ENCODE measurements around the gene DIO2. TPM values are rescaled to one million over a fixed set of nuclear protein-coding genes. Genes with fewer than 3 reads are reported as not detected.

Gene DIO2
- polyA plus RNA-seq, 1 of the 3 experiments (the other 2 are of a cell fraction): 1.1 TPM

DNA sequence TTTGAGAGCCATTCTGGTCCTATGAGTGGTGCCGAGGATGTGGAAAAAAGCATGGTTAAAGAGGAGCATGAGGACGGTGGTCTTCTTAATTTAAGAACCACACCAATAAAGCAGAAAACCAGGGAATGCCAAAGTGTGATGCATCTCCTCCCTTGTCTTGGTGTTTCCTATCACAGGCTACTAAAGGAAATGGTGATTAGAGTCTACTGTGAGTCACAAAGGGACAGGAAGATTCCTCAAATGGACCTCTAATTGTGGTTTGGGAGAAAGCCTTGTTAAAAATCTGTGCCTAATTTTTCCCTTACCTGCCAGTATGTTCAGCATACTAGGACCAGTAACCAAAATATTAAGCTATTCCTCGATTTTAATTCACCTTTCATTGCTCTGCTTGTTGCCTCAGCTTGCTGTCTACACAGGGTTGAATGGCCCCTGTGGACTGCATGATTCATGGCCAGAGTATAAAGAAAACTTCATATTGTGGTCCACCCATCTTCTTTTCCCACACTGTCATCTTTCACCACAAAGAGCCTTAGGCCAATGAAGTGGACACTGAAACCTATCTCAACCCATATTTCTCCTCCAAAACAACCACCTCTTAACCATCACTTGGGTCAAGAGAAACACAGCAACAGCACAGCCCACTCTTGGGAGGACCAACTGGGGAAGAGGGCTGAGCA is 38.8 kb downstream of the DIO2 start:
- no peaks in the 10 kb centered on the region for H3K79me2 ChIP-seq (ENCODE audit: insufficient read depth)
- no peaks in the 10 kb centered on the region for H3F3A ChIP-seq (replicated peaks; ENCODE audit: insufficient read depth)
- no peaks in the 10 kb centered on the region for H3K36me3 ChIP-seq (replicated peaks in 1 of 2; ENCODE audit: control insufficient read depth in 1 of 2, insufficient read depth in 2 of 2, low read length in 1 of 2)
- POLR2A ChIA-PET: no interaction called here
- H3K9me2 ChIP-seq: no peaks in the 10 kb centered on the region
- H3K4me1 ChIP-seq (ENCODE audit: control insufficient read depth in 1 of 2, insufficient read depth in 2 of 2, low read depth in 1 of 2, low read length in 1 of 2): no peaks in the 10 kb centered on the region
- no peak overlapping the region; a peak in 1 of 4 replicates for H3K27ac ChIP-seq (ENCODE audit: low read depth in 2 of 2, low read length in 1 of 2)
- CTCF ChIA-PET: no interaction called here
- no peak overlapping the region for H3K4me3 ChIP-seq (ENCODE audit: low read depth in 2 of 2, low read length in 1 of 2)
- 21% methylated on average over 3 of the region's 3 CpGs for WGBS (ENCODE audit: low lambda C conversion rate)
- TF ChIP-seq MXI1 (IDR thresholded peaks at IDR 0.05; ENCODE audit: low read depth, low read length) (no peak), FOXM1 (IDR thresholded peaks at IDR 0.05; ENCODE audit: low read depth) (no peak), YY1 (IDR thresholded peaks at IDR 0.05; ENCODE audit: low read depth) (no peak), MEF2A (IDR thresholded peaks at IDR 0.05; ENCODE audit: borderline replicate concordance, low read depth) (no peak), RXRA (IDR thresholded peaks at IDR 0.05; ENCODE audit: borderline replicate concordance, low read depth) (no peak), NRF1 (IDR thresholded peaks at IDR 0.05; ENCODE audit: low read depth, low read length) (no peak)
- TF ChIP-seq, protein P1, sequence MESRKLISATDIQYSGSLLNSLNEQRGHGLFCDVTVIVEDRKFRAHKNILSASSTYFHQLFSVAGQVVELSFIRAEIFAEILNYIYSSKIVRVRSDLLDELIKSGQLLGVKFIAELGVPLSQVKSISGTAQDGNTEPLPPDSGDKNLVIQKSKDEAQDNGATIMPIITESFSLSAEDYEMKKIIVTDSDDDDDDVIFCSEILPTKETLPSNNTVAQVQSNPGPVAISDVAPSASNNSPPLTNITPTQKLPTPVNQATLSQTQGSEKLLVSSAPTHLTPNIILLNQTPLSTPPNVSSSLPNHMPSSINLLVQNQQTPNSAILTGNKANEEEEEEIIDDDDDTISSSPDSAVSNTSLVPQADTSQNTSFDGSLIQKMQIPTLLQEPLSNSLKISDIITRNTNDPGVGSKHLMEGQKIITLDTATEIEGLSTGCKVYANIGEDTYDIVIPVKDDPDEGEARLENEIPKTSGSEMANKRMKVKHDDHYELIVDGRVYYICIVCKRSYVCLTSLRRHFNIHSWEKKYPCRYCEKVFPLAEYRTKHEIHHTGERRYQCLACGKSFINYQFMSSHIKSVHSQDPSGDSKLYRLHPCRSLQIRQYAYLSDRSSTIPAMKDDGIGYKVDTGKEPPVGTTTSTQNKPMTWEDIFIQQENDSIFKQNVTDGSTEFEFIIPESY (IDR thresholded peaks at IDR 0.05; ENCODE audit: borderline replicate concordance, low read depth): no peak
- TF ChIP-seq, protein P2, sequence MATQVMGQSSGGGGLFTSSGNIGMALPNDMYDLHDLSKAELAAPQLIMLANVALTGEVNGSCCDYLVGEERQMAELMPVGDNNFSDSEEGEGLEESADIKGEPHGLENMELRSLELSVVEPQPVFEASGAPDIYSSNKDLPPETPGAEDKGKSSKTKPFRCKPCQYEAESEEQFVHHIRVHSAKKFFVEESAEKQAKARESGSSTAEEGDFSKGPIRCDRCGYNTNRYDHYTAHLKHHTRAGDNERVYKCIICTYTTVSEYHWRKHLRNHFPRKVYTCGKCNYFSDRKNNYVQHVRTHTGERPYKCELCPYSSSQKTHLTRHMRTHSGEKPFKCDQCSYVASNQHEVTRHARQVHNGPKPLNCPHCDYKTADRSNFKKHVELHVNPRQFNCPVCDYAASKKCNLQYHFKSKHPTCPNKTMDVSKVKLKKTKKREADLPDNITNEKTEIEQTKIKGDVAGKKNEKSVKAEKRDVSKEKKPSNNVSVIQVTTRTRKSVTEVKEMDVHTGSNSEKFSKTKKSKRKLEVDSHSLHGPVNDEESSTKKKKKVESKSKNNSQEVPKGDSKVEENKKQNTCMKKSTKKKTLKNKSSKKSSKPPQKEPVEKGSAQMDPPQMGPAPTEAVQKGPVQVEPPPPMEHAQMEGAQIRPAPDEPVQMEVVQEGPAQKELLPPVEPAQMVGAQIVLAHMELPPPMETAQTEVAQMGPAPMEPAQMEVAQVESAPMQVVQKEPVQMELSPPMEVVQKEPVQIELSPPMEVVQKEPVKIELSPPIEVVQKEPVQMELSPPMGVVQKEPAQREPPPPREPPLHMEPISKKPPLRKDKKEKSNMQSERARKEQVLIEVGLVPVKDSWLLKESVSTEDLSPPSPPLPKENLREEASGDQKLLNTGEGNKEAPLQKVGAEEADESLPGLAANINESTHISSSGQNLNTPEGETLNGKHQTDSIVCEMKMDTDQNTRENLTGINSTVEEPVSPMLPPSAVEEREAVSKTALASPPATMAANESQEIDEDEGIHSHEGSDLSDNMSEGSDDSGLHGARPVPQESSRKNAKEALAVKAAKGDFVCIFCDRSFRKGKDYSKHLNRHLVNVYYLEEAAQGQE (IDR thresholded peaks at IDR 0.05; ENCODE audit: low read depth, low read length): no peak
- no peak overlapping the region for H3K9ac ChIP-seq
- H3K27me3 ChIP-seq (ENCODE audit: insufficient read depth): no peaks in the 10 kb centered on the region
- H2AFZ ChIP-seq (ENCODE audit: low read depth): no peak overlapping the region
- no peak for DNase-seq
- no peaks in the 10 kb centered on the region for H4K20me1 ChIP-seq (ENCODE audit: insufficient read depth)
- no peaks in the 10 kb centered on the region for H3K9me3 ChIP-seq
- no peak overlapping the region for H3K4me2 ChIP-seq

DNA sequence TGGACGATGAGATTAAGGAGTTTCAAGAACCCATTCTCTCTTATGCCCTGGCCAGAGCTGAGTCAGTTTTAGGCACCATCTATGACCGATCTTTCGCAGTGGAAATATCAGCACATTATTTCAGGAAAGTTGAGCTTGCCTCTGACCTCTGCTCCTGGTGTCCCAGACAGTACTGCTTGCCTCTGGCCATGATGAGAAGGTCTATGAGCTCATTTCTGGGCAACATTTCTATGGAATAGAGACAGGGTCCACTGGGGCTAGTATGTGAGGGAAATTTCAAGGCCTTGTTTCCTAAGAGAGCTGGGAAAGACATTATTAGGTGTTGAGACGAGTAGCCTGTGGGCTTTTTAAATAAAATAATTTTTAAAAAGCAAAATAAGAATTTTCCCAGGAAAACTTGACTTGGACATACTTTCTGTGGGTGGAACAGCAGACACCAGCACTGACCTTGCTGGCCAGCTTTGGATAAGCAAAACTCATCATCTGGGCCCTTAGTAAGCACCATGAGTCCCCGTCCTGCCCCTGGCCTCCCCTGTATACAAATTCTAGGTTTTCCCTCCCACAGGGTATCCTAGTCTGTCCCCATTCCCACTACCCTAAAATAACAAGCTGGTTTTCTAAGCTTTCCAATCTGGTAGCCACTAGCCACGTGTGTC is 43.4 kb downstream of the DIO2 start:
- 21% methylated on average over 5 of the region's 6 CpGs for WGBS (ENCODE audit: low lambda C conversion rate)
- Histone ChIP-seq H3K36me3 (replicated peaks in 1 of 2; ENCODE audit: control insufficient read depth in 1 of 2, insufficient read depth in 2 of 2, low read length in 1 of 2) (no peaks in the 10 kb centered on the region), H3F3A (replicated peaks; ENCODE audit: insufficient read depth) (peaks cover 9% of the 10 kb centered on the region), H3K27ac (ENCODE audit: low read depth in 2 of 2, low read length in 1 of 2) (no peak overlapping the region), H3K9ac (no peak overlapping the region), H3K4me2 (no peak overlapping the region), H2AFZ (ENCODE audit: low read depth) (no peak overlapping the region), H3K4me3 (ENCODE audit: low read depth in 2 of 2, low read length in 1 of 2) (no peak overlapping the region), H3K9me2 (no peaks in the 10 kb centered on the region), H3K9me3 (no peaks in the 10 kb centered on the region), H3K27me3 (ENCODE audit: insufficient read depth) (no peaks in the 10 kb centered on the region), H3K4me1 (ENCODE audit: control insufficient read depth in 1 of 2, insufficient read depth in 2 of 2, low read depth in 1 of 2, low read length in 1 of 2) (no peaks in the 10 kb centered on the region), H3K79me2 (ENCODE audit: insufficient read depth) (no peaks in the 10 kb centered on the region), H4K20me1 (ENCODE audit: insufficient read depth) (no peaks in the 10 kb centered on the region)
- ChIA-PET POLR2A (no interaction called here), CTCF (interaction anchor here (1.0 kb wide), 1 partner anchor 1026 kb away, joined by 3 read pairs; no protein-coding TSS in a partner anchor)
- no peak for TF ChIP-seq ELF1 (IDR thresholded peaks at IDR 0.05)
- no peak for TF ChIP-seq GATA2 (CRISPR knock-in tag; IDR thresholded peaks at IDR 0.05)
- TF ChIP-seq FOXJ3 (CRISPR knock-in tag; IDR thresholded peaks at IDR 0.05): no peak
- TF ChIP-seq SMC3 (IDR thresholded peaks at IDR 0.05; ENCODE audit: low read depth, low read length): no peak
- TF ChIP-seq PBX3 (IDR thresholded peaks at IDR 0.05): no peak
- no peak for TF ChIP-seq TEAD4 (IDR thresholded peaks at IDR 0.05; ENCODE audit: borderline replicate concordance, insufficient read depth)
- TF ChIP-seq, protein P3, sequence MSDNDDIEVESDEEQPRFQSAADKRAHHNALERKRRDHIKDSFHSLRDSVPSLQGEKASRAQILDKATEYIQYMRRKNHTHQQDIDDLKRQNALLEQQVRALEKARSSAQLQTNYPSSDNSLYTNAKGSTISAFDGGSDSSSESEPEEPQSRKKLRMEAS (IDR thresholded peaks at IDR 0.05; ENCODE audit: low read depth): no peak
- TF ChIP-seq, protein P4, sequence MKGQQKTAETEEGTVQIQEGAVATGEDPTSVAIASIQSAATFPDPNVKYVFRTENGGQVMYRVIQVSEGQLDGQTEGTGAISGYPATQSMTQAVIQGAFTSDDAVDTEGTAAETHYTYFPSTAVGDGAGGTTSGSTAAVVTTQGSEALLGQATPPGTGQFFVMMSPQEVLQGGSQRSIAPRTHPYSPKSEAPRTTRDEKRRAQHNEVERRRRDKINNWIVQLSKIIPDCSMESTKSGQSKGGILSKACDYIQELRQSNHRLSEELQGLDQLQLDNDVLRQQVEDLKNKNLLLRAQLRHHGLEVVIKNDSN (IDR thresholded peaks at IDR 0.05; ENCODE audit: borderline replicate concordance, low read depth): no peak
- no peak for TF ChIP-seq NFIC (IDR thresholded peaks at IDR 0.05; ENCODE audit: borderline replicate concordance)
- no peak for TF ChIP-seq GABPA (IDR thresholded peaks at IDR 0.05; ENCODE audit: low read depth)
- no peak for DNase-seq

Measured in SK-N-SH (cell line).